ENCODE measurements around the gene RETREG2. TPM values are rescaled to one million over a fixed set of nuclear protein-coding genes. Genes with fewer than 3 reads are reported as not detected.

Gene RETREG2
- total RNA-seq, 2 donors from 2014 or later: 26.6 to 41.7 TPM

- DNase-seq (ENCODE audit: low spot score): peak; percentile 76
- peaks cover 0 to 35% of the 10 kb centered on the region in 2 donors for H3K4me1 ChIP-seq
- peak overlapping the region; percentile 95 to 97 for H3K27ac ChIP-seq
- no peaks in the 10 kb centered on the region for H3K27me3 ChIP-seq
- H3K9me3 ChIP-seq: no peaks in the 10 kb centered on the region
- H3K36me3 ChIP-seq: peaks cover 45% of the 10 kb centered on the region
- peak overlapping the region; percentile 77 to 86 for H3K4me3 ChIP-seq
- TF ChIP-seq CTCF (IDR thresholded peaks at IDR 0.05): no peak
These were observed 52.0 kb downstream of the RETREG2 start for GRCh38 chr2:219230059-219230540.

GRCh38 chr2:219234331-219234730 lies 56.3 kb downstream of the RETREG2 start:
- Histone ChIP-seq H3K4me1 (peaks cover 0 to 15% of the 10 kb centered on the region in 2 donors), H3K9me3 (no peaks in the 10 kb centered on the region), H3K4me3 (no peak overlapping the region), H3K36me3 (peaks cover 69% of the 10 kb centered on the region), H3K27me3 (no peaks in the 10 kb centered on the region), H3K27ac (no peak overlapping the region)
- DNase-seq (ENCODE audit: low spot score): no peak
- TF ChIP-seq CTCF (IDR thresholded peaks at IDR 0.05): no peak

Other genes with a start within 250 kb of the RETREG2 start
- gene CDK5R2, start 218.6 kb upstream of the RETREG2 start, total RNA-seq: not detected
- gene FEV, start 193.1 kb upstream of the RETREG2 start, total RNA-seq: not detected
- not detected for gene CRYBA2, start 184.9 kb upstream of the RETREG2 start, total RNA-seq
- gene CFAP65, start 136.8 kb upstream of the RETREG2 start, total RNA-seq: not detected
- gene IHH, start 117.4 kb upstream of the RETREG2 start, total RNA-seq: not detected
- gene NHEJ1, start 17.5 kb upstream of the RETREG2 start, total RNA-seq: 1 to 10 TPM; 8.3 to 8.4 TPM
- under 1 TPM; 0.33 to 0.55 TPM for gene SLC23A3, start 8.2 kb upstream of the RETREG2 start, total RNA-seq
- gene CNPPD1, start 1.4 kb upstream of the RETREG2 start, total RNA-seq: 10 to 100 TPM; 32.4 to 42.3 TPM
- 10 to 100 TPM; 15.5 to 31.5 TPM for gene ZFAND2B, start 28.5 kb downstream of the RETREG2 start, total RNA-seq
- gene ABCB6, start 40.7 kb downstream of the RETREG2 start, total RNA-seq: 10 to 100 TPM in 1 of 2 donors, 1 to 10 TPM in 1; 9.3 to 12.1 TPM
- 10 to 100 TPM; 78.8 to 80.3 TPM for gene ATG9A, start 51.4 kb downstream of the RETREG2 start, total RNA-seq
- gene ANKZF1, start 51.5 kb downstream of the RETREG2 start, total RNA-seq: 10 to 100 TPM; 14.5 to 14.9 TPM
- 1 to 10 TPM; 1.8 to 3.4 TPM for gene GLB1L, start 67.2 kb downstream of the RETREG2 start, total RNA-seq
- 1 to 10 TPM; 7.0 to 9.0 TPM for gene STK16, start 67.2 kb downstream of the RETREG2 start, total RNA-seq
- gene TUBA4B, start 75.0 kb downstream of the RETREG2 start, total RNA-seq: not detected
- 100 to 1,000 TPM in 1 of 2 donors, 10 to 100 TPM in 1; 51.7 to 159 TPM for gene TUBA4A, start 75.6 kb downstream of the RETREG2 start, total RNA-seq
- gene DNAJB2, start 101.1 kb downstream of the RETREG2 start, total RNA-seq: 10 to 100 TPM; 33.3 to 38.7 TPM
- under 1 TPM in 1 of 2 donors, not detected in 1; 0.74 TPM for gene PTPRN, start 131.1 kb downstream of the RETREG2 start, total RNA-seq
- gene RESP18, start 154.5 kb downstream of the RETREG2 start, total RNA-seq: not detected
- gene DNPEP, start 209.6 kb downstream of the RETREG2 start, total RNA-seq: 10 to 100 TPM; 48.1 to 51.2 TPM
- gene DES, start 240.1 kb downstream of the RETREG2 start, total RNA-seq: over 10,000 TPM; 12,280 to 13,654 TPM

Data from right atrium auricular region (tissue), 2 donors.